HG03196 (cell line): ENCODE measurements around the gene RAB31.

Experiments
- ATAC-seq: cut with Tn5 transposase; IDR thresholded peaks from one replicate; pipeline ENCODE4 v1.9.1; 2021; ENCODE audit not compliant: unreplicated experiment

Gene RAB31

GRCh38 chr18:9735879-9736278 is 27.8 kb downstream of the RAB31 start:
- ATAC-seq, result no peak

GRCh38 chr18:9736286-9736835 is 28.3 kb downstream of the RAB31 start:
- no peak for ATAC-seq

- no peak for ATAC-seq
These were observed 28.9 kb downstream of the RAB31 start for GRCh38 chr18:9737006-9737405.

GRCh38 chr18:9737472-9738121 is 29.5 kb downstream of the RAB31 start:
- no peak for ATAC-seq

GRCh38 chr18:9738266-9738969 is 30.3 kb downstream of the RAB31 start:
- ATAC-seq, result no peak

- ATAC-seq, result no peak
These were observed 31.4 kb downstream of the RAB31 start for GRCh38 chr18:9739516-9739915.

GRCh38 chr18:9740071-9740470 is 32.0 kb downstream of the RAB31 start:
- ATAC-seq, result no peak

- no peak for ATAC-seq
These were observed 33.3 kb downstream of the RAB31 start for GRCh38 chr18:9741406-9741792.

GRCh38 chr18:9741793-9742523 is 33.9 kb downstream of the RAB31 start:
- no peak for ATAC-seq

- ATAC-seq, result no peak
These were observed 34.5 kb downstream of the RAB31 start for GRCh38 chr18:9742524-9743131.

- ATAC-seq, result no peak
These were observed 35.3 kb downstream of the RAB31 start for GRCh38 chr18:9743200-9744016.

- ATAC-seq, result no peak
These were observed 38.9 kb downstream of the RAB31 start for GRCh38 chr18:9746958-9747357.

- no peak for ATAC-seq
These were observed 41.5 kb downstream of the RAB31 start for GRCh38 chr18:9749611-9750010.

GRCh38 chr18:9750112-9750511 is 42.0 kb downstream of the RAB31 start:
- ATAC-seq, result no peak

- no peak for ATAC-seq
These were observed 42.7 kb downstream of the RAB31 start for GRCh38 chr18:9750606-9751304.

GRCh38 chr18:9751371-9752031 is 43.4 kb downstream of the RAB31 start:
- no peak for ATAC-seq

- no peak for ATAC-seq
These were observed 45.7 kb downstream of the RAB31 start for GRCh38 chr18:9753846-9754245.

- no peak for ATAC-seq
These were observed 47.0 kb downstream of the RAB31 start for GRCh38 chr18:9755110-9755509.

GRCh38 chr18:9755615-9756014 is 47.5 kb downstream of the RAB31 start:
- no peak for ATAC-seq
